Parathyroid adenoma (tissue), 2 donors: ENCODE data around the gene FBXO11.
A peak's percentile ranks its signal among the peaks of the same experiment; 100 is the strongest.

Experiments
- H2AFZ ChIP-seq: fragments of 300-600 bp; sonication (generic); one replicate; pipeline ENCODE4 v1.7.0; 2017; ENCODE audit warnings: antibody characterized with exemption, mild to moderate bottlenecking
- H3K27ac ChIP-seq: fragments of 300-600 bp; sonication (generic); one replicate; pipeline ENCODE4 v1.7.0; 2017
- H3K27me3 ChIP-seq: fragments of 300-600 bp; sonication (generic); one replicate; pipeline ENCODE4 v1.7.0; 2017; ENCODE audit warnings: low read length; ENCODE audit not compliant: control insufficient read depth, insufficient read depth
- H3K36me3 ChIP-seq: fragments of 300-600 bp; sonication (generic); one replicate; pipeline ENCODE4 v1.7.0; 2017; ENCODE audit warnings: low read length; ENCODE audit not compliant: control insufficient read depth, insufficient read depth
- H3K4me1 ChIP-seq: fragments of 300-600 bp; sonication (generic); one replicate; pipeline ENCODE4 v1.7.0; 2017; ENCODE audit warnings: control low read depth
- H3K4me2 ChIP-seq: fragments of 300-600 bp; sonication (generic); one replicate; pipeline ENCODE4 v1.7.0; 2017; ENCODE audit warnings: low read length
- H3K4me3 ChIP-seq: fragments of 300-600 bp; sonication (generic); one replicate; pipeline ENCODE4 v1.7.0; 2017; ENCODE audit warnings: low read depth, low read length
- H3K79me2 ChIP-seq: fragments of 300-600 bp; sonication (generic); one replicate; pipeline ENCODE4 v1.7.0; 2017; ENCODE audit warnings: control low read depth
- H3K9ac ChIP-seq: fragments of 300-600 bp; sonication (generic); one replicate; pipeline ENCODE4 v1.7.0; 2017; ENCODE audit warnings: mild to moderate bottlenecking
- H3K9me3 ChIP-seq: fragments of 300-600 bp; sonication (generic); one replicate; pipeline ENCODE4 v1.7.0; 2017; ENCODE audit warnings: low read length; ENCODE audit not compliant: control insufficient read depth
- CTCF ChIP-seq: fragments of 300-600 bp; sonication (generic); IDR thresholded peaks from one replicate; pipeline ENCODE4 v1.7.0; 2017; ENCODE audit warnings: antibody characterized with exemption, mild to moderate bottlenecking
- donor health status: primary hyperparathyroidism.

The FBXO11 gene

GRCh38 chr2:47906157-47907038 is at the start of gene FBXO11:
TSS of gene FBXO11 (minus strand) at chr2:47906498. CDS start at chr2:47905720, 778 bp downstream.
- Histone ChIP-seq H3K9ac (peak within 1 kb of the TSS; percentile 96), H3K27ac (peak within 1 kb of the TSS; percentile 95), H2AFZ (peak within 1 kb of the TSS; percentile 93), H3K4me1 (peaks cover 10% of the 10 kb centered on the region), H3K27me3 (no peaks in the 10 kb centered on the region), H3K79me2 (peaks cover 31% of the 10 kb centered on the region), H3K4me2 (peak within 1 kb of the TSS; percentile 89), H3K36me3 (no peaks in the 10 kb centered on the region), H3K9me3 (no peaks in the 10 kb centered on the region), H3K4me3 (peak within 1 kb of the TSS; percentile 82)
- peak; percentile 72 for TF ChIP-seq CTCF

DNA sequence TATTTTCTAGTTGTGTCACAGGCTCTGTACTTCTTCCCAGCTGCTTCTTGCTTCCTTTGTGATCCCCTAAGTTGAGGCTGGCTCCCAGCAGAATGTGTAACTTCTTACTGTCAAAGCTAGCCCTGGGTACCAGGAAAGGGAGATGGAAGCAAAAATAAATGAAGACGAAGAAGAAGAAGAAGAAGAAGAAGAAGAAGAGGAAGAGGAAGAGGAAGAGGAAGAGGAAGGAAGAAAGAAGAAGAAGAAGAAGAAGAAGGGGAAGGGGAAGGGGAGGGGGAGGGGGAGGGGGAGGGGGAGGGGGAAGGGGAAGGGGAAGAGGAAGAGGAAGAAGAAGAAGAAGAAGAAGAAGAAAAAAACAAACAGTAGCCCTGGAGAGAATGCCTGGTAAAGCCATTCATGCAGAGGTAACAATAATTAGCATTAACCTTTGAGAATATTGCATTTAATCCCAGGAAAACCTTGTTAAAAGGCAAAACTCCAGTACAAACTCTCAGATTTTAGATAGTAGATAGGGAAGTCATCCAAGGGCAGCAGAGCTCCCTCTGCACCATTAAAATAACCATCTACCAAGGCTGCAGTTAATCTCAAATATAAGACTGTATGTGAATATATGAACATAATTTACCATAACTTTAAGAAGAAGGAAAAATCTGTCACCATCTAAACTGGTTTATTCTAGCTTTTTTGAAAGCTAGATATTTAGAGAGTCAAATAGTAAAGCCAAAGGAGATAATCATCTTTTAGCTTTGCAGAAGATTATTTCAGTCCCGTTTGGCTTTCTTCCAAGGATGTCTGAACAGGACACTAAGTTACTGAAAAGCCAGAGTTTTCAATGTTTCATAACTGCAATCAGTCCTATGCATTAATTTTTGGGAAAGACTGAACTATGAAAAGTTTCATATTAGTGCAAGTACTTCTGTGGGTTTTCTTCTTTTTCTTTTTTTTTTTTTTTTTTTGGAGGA is 44.3 kb upstream of the FBXO11 start:
- Histone ChIP-seq H3K36me3 (no peaks in the 10 kb centered on the region), H3K4me3 (no peak overlapping the region), H3K27ac (no peak overlapping the region)

GRCh38 chr2:47946593-47946992 is 40.3 kb upstream of the FBXO11 start:
- no peak overlapping the region for H3K4me3 ChIP-seq
- no peak for TF ChIP-seq CTCF
- H3K9ac ChIP-seq = no peak overlapping the region
- H3K79me2 ChIP-seq = no peaks in the 10 kb centered on the region
- peaks cover 3% of the 10 kb centered on the region for H3K4me1 ChIP-seq
- H3K27me3 ChIP-seq = no peaks in the 10 kb centered on the region
- no peak overlapping the region for H2AFZ ChIP-seq
- no peaks in the 10 kb centered on the region for H3K36me3 ChIP-seq
- no peak overlapping the region for H3K27ac ChIP-seq
- H3K9me3 ChIP-seq = no peaks in the 10 kb centered on the region
- H3K4me2 ChIP-seq = no peak overlapping the region

More for the DNA sequence above, 44.3 kb upstream of the FBXO11 start:
- Histone ChIP-seq H2AFZ (no peak overlapping the region), H3K4me1 (peaks cover 3% of the 10 kb centered on the region), H3K27me3 (no peaks in the 10 kb centered on the region), H3K9me3 (no peaks in the 10 kb centered on the region), H3K4me2 (no peak overlapping the region), H3K79me2 (no peaks in the 10 kb centered on the region), H3K9ac (no peak overlapping the region)
- TF ChIP-seq CTCF = no peak

DNA sequence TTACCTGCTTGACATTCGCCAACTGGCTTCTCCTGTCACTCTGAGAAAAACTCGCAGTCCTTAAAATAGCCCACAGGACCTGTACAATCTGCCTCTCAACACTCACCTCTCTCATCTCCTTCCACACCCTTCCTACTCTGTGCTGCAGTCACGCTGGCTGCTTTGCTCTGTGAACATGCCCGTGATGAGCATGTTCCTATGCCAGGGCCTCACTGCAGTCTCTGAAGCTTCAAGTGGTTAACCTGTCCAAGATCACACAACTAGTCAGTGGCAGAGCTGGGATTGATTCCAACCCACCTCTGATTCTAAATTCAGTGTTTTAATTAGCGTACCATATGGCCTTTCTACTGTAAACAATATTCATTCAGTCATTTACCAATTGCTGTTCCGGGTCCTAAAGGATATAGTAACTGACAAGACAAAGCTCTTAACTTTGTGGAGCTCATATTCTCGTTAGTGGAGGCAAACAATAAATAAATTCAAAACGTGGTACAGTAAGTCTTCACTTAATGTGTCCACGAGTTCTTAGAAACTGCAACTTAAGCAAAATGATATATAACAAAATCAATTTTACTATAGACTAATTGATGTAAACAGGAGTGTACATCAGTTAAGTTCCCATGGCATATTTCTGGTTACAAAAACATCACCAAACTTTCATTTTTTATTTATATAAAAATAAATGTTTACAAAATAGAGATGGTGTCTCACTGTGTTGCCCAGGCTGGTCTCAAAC is 38.9 kb upstream of the FBXO11 start:
- Histone ChIP-seq H3K4me1 (no peaks in the 10 kb centered on the region), H3K79me2 (no peaks in the 10 kb centered on the region), H3K9me3 (no peaks in the 10 kb centered on the region), H3K9ac (no peak overlapping the region), H3K36me3 (no peaks in the 10 kb centered on the region), H3K4me2 (no peak overlapping the region), H3K4me3 (no peak overlapping the region), H3K27ac (no peak overlapping the region), H3K27me3 (no peaks in the 10 kb centered on the region), H2AFZ (peak overlapping the region; percentile 57)
- TF ChIP-seq CTCF = no peak
